GM12878 (cell line): Measurements from ENCODE around the gene HBD.
"Not testable (repeated sequence)": the region's sequence is repeated elsewhere in the genome, so short reads cannot be mapped to it uniquely, and the experiment has no call there.

Source experiments
- CBX5 ChIP-seq: sonication (generic); IDR thresholded peaks from 2 replicates; pipeline ENCODE4 v1.6.1; 2016; ENCODE audit warnings: low read depth, moderate library complexity, mild to moderate bottlenecking, inconsistent platforms
- CREM ChIP-seq: IDR thresholded peaks from 2 replicates; pipeline ENCODE4 v1.6.1; 2014; ENCODE audit warnings: antibody characterized with exemption, low read depth
- EZH2 ChIP-seq: IDR thresholded peaks from 2 replicates; pipeline ENCODE4 v1.6.1; 2012; ENCODE audit warnings: low read depth, mild to moderate bottlenecking, control low read depth, inconsistent platforms, low read length, borderline replicate concordance; ENCODE audit not compliant: control insufficient read depth
- FOS ChIP-seq: IDR thresholded peaks from 3 replicates; pipeline ENCODE4 v1.6.1; 2011; ENCODE audit warnings: borderline replicate concordance; ENCODE audit not compliant: insufficient read length; ENCODE audit errors: extremely low read depth
- SUZ12 ChIP-seq: fragments of 200-600 bp; sonication (generic); IDR thresholded peaks from one replicate; pipeline ENCODE4 v1.6.1; 2018; ENCODE audit warnings: antibody characterized with exemption, mild to moderate bottlenecking; ENCODE audit not compliant: unreplicated experiment
- TF ChIP-seq, protein P1 (sequence below), 3 experiments: IDR thresholded peaks in 2 of 3; conservative IDR thresholded peaks in 1 of 3; 2 replicates each; pipeline ENCODE4 v1.5.1; 2011; ENCODE audit warnings: low read depth in 3 of 3, low read length in 3 of 3, mild to moderate bottlenecking in 3 of 3, control low read depth in 2 of 3, moderate library complexity in 2 of 3, inconsistent platforms in 1 of 3, mixed read lengths in 1 of 3; ENCODE audit not compliant: control insufficient read depth in 2 of 3, insufficient read depth in 1 of 3; ENCODE audit errors: extremely low read depth in 1 of 3

DNA sequence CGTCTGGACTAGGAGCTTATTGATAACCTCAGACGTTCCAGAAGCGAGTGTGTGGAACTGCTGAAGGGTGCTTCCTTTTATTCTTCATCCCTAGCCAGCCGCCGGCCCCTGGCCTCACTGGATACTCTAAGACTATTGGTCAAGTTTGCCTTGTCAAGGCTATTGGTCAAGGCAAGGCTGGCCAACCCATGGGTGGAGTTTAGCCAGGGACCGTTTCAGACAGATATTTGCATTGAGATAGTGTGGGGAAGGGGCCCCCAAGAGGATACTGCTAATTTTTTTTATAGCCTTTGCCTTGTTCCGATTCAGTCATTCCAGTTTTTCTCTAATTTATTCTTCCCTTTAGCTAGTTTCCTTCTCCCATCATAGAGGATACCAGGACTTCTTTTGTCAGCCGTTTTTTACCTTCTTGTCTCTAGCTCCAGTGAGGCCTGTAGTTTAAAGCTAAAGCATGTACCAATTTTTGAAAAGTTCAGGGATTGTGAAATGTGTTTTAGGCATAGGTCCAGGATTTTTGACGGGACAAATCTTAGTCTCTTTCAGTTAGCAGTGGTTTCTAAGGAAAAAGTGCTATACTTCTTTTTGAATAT, 15.6 kb upstream of the HBD start, which contains the start of gene HBG1:
- TF ChIP-seq CBX5, EZH2, CREM, FOS, SUZ12: not testable (repeated sequence)
- TF ChIP-seq, protein P1, sequence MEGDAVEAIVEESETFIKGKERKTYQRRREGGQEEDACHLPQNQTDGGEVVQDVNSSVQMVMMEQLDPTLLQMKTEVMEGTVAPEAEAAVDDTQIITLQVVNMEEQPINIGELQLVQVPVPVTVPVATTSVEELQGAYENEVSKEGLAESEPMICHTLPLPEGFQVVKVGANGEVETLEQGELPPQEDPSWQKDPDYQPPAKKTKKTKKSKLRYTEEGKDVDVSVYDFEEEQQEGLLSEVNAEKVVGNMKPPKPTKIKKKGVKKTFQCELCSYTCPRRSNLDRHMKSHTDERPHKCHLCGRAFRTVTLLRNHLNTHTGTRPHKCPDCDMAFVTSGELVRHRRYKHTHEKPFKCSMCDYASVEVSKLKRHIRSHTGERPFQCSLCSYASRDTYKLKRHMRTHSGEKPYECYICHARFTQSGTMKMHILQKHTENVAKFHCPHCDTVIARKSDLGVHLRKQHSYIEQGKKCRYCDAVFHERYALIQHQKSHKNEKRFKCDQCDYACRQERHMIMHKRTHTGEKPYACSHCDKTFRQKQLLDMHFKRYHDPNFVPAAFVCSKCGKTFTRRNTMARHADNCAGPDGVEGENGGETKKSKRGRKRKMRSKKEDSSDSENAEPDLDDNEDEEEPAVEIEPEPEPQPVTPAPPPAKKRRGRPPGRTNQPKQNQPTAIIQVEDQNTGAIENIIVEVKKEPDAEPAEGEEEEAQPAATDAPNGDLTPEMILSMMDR (IDR thresholded peaks at IDR 0.05 in 2 of 3, conservative IDR thresholded peaks at IDR 0.05 in 1 of 3; ENCODE audit: control insufficient read depth in 2 of 3, extremely low read depth in 1 of 3, insufficient read depth in 1 of 3, low read depth in 3 of 3, low read length in 3 of 3) = not testable (repeated sequence)
